GM23338 (cell line): ENCODE results near the gene WDR49. TPM values are rescaled to one million over a fixed set of nuclear protein-coding genes. Genes with fewer than 3 reads are reported as not detected.

Source experiments
- ATAC-seq: fragments of 200-7000 bp; cut with Tn5 transposase; 3 replicates; pipeline ENCODE4 v1.9.1; 2020
- DNase-seq: peaks from one replicate; pipeline ENCODE4 v3.0.0-alpha.2; 2015; ENCODE audit warnings: low spot score
- H2AFZ ChIP-seq: fragments of 200-600 bp; sonication (generic); 2 replicates; pipeline ENCODE4 v1.8.0; 2016; ENCODE audit warnings: antibody characterized with exemption, mild to moderate bottlenecking, moderate library complexity
- H3F3A ChIP-seq: fragments of 200-600 bp; sonication (generic); replicated peaks from 2 replicates; pipeline ENCODE4 v1.8.0; 2017; ENCODE audit warnings: antibody characterized with exemption, mixed run types, low read depth
- H3K27ac ChIP-seq: fragments of 200-600 bp; sonication (generic); 2 replicates; pipeline ENCODE4 v1.6.1; 2016; ENCODE audit warnings: low read depth
- H3K27me3 ChIP-seq: fragments of 200-600 bp; sonication (generic); 2 replicates; pipeline ENCODE4 v1.8.0; 2016; ENCODE audit warnings: mild to moderate bottlenecking, mixed run types, moderate library complexity; ENCODE audit not compliant: insufficient read depth
- H3K36me3 ChIP-seq: fragments of 200-600 bp; sonication (generic); 2 replicates; pipeline ENCODE4 v1.8.0; 2016; ENCODE audit warnings: mild to moderate bottlenecking; ENCODE audit not compliant: insufficient read depth
- H3K4me1 ChIP-seq: fragments of 200-600 bp; sonication (generic); 2 replicates; pipeline ENCODE4 v1.8.0; 2016; ENCODE audit warnings: mild to moderate bottlenecking, moderate library complexity; ENCODE audit not compliant: insufficient read depth
- H3K4me2 ChIP-seq: fragments of 200-600 bp; sonication (generic); 2 replicates; pipeline ENCODE4 v1.7.1; 2017; ENCODE audit warnings: mixed run types
- H3K4me3 ChIP-seq: fragments of 200-600 bp; sonication (generic); 2 replicates; pipeline ENCODE4 v1.6.1; 2016; ENCODE audit warnings: mixed run types
- H3K79me2 ChIP-seq: fragments of 200-600 bp; sonication (generic); replicated peaks from 2 replicates; pipeline ENCODE4 v1.8.0; 2017; ENCODE audit warnings: mild to moderate bottlenecking; ENCODE audit not compliant: insufficient read depth
- H3K9me2 ChIP-seq: fragments of 200-600 bp; sonication (generic); 2 replicates; pipeline ENCODE4 v1.8.0; 2017; ENCODE audit not compliant: insufficient read depth
- H4K20me1 ChIP-seq: fragments of 200-600 bp; sonication (generic); replicated peaks from 2 replicates; pipeline ENCODE4 v1.8.0; 2017; ENCODE audit warnings: mild to moderate bottlenecking; ENCODE audit not compliant: insufficient read depth
- H3K27ac Mint-ChIP-seq: 2 replicates; pipeline ENCODE4 v1.8.0; 2020; ENCODE audit warnings: inconsistent platforms, mild to moderate bottlenecking, moderate library complexity, mixed read lengths
- H3K27me3 Mint-ChIP-seq: 3 replicates; pipeline ENCODE4 v1.8.0; 2022; ENCODE audit warnings: low read depth, mild to moderate bottlenecking, moderate library complexity, mixed read lengths, inconsistent platforms; ENCODE audit not compliant: insufficient read depth, poor library complexity
- H3K36me3 Mint-ChIP-seq: 3 replicates; pipeline ENCODE4 v1.8.0; 2021; ENCODE audit warnings: low read depth, mild to moderate bottlenecking, inconsistent platforms, moderate library complexity, mixed read lengths
- H3K4me1 Mint-ChIP-seq: 3 replicates; pipeline ENCODE4 v1.8.0; 2020; ENCODE audit warnings: mild to moderate bottlenecking, inconsistent platforms, mixed read lengths
- H3K4me3 Mint-ChIP-seq: 3 replicates; pipeline ENCODE4 v1.8.0; 2021; ENCODE audit warnings: moderate library complexity, mild to moderate bottlenecking, inconsistent platforms, mixed read lengths
- H3K9me3 Mint-ChIP-seq: 3 replicates; pipeline ENCODE4 v1.8.0; 2020; ENCODE audit warnings: moderate library complexity, mild to moderate bottlenecking, inconsistent platforms, mixed read lengths
- CREB1 ChIP-seq: fragments of 250-450 bp; sonication (Bioruptor Pico); IDR thresholded peaks from 2 replicates; pipeline ENCODE4 v1.5.0; 2020; ENCODE audit warnings: low read depth, mild to moderate bottlenecking, moderate library complexity
- CTCF ChIP-seq, 2 experiments: fragments of 200-600 bp in 1 of 2; sonication (generic) in 1 of 2; conservative IDR thresholded peaks; 2 replicates each; pipeline versions ENCODE4 v1.5.1 to v1.6.1; 2016 to 2017; ENCODE audit warnings: antibody characterized with exemption in 2 of 2, low read depth in 2 of 2, mild to moderate bottlenecking in 2 of 2, moderate library complexity in 1 of 2
- EZH2 ChIP-seq: fragments of 200-600 bp; sonication (generic); IDR thresholded peaks from one replicate; pipeline ENCODE4 v1.8.0; 2017; ENCODE audit warnings: antibody characterized with exemption, mild to moderate bottlenecking, low read depth; ENCODE audit not compliant: unreplicated experiment
- EZH2phosphoT487 ChIP-seq: fragments of 200-600 bp; sonication (generic); IDR thresholded peaks from one replicate; pipeline ENCODE4 v1.8.1; 2018; ENCODE audit warnings: antibody characterized with exemption; ENCODE audit not compliant: unreplicated experiment
- JUNB ChIP-seq: IDR thresholded peaks from one replicate; pipeline ENCODE4 v1.6.1; 2016; ENCODE audit warnings: antibody characterized with exemption; ENCODE audit not compliant: unreplicated experiment
- NANOG ChIP-seq: IDR thresholded peaks from 2 replicates; pipeline ENCODE4 v1.6.1; 2016; ENCODE audit warnings: antibody characterized with exemption, borderline replicate concordance
- POLR2AphosphoS5 ChIP-seq: IDR thresholded peaks from 2 replicates; pipeline ENCODE4 v1.6.1; 2016; ENCODE audit warnings: antibody characterized with exemption, low read depth
- STAT1 ChIP-seq: IDR thresholded peaks from one replicate; pipeline ENCODE4 v1.6.1; 2016; ENCODE audit warnings: antibody characterized with exemption; ENCODE audit not compliant: unreplicated experiment
- ZNF114 ChIP-seq: fragments of 250-450 bp; sonication (Bioruptor Pico); IDR thresholded peaks from 2 replicates; pipeline ENCODE4 v1.5.0; 2020; ENCODE audit warnings: mild to moderate bottlenecking, moderate library complexity
- ZNF331 ChIP-seq: fragments of 250-450 bp; sonication (Bioruptor Pico); IDR thresholded peaks from 2 replicates; pipeline ENCODE4 v1.5.0; 2020; ENCODE audit warnings: low read depth, mild to moderate bottlenecking, moderate library complexity
- polyA plus RNA-seq: library from polyadenylated mRNA; unstranded; fragments of >200 nt; fragmentation: Nextera tagmentation; extraction: Ambion mirVana; gene quantifications from 2 replicates; pipeline ENCODE4 v1.2.1, GENCODE V29; 2016
- total RNA-seq: library from RNA; depleted of rRNA; stranded (reverse); fragments of >200 nt; shearing (Covaris generic); gene quantifications from 2 replicates; pipeline ENCODE4 v1.2.3, GENCODE V29; 2014
- TF ChIP-seq, protein P1 (sequence below): IDR thresholded peaks from one replicate; pipeline ENCODE4 v1.6.1; 2018; ENCODE audit warnings: antibody characterized with exemption; ENCODE audit not compliant: unreplicated experiment
- TF ChIP-seq, protein P2 (sequence below): IDR thresholded peaks from 2 replicates; pipeline ENCODE4 v1.6.1; 2016; ENCODE audit warnings: antibody characterized with exemption
- TF ChIP-seq, protein P3 (sequence below): fragments of 250-450 bp; sonication (Bioruptor Pico); IDR thresholded peaks from 2 replicates; pipeline ENCODE4 v1.5.0; 2020; ENCODE audit warnings: mild to moderate bottlenecking, moderate library complexity

The WDR49 gene
- total and polyA plus RNA-seq, 2 experiments from 2014 or later: 1.4 to 1.9 TPM

DNA sequence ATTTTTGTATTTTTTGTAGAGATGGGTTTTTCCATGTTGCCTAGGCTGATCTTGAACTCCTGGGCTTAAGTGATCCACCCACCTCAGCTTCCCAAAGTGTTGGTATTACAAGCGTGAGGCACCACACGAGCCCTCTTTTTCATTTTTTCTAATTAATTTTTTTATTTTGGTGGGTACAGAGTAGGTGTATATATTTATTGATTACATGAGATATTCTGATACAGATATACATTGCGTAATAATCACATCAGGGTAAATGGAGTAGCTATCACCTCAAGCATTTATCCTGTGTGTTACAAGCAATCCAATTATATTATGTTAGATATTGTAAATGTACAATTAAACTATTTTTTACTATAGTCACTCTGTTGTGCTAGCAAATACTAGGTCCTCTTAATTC lies 66.1 kb downstream of the WDR49 start:
- H3K27me3 ChIP-seq: no peaks in the 10 kb centered on the region
- H3F3A ChIP-seq: no peaks in the 10 kb centered on the region
- H3K79me2 ChIP-seq: no peaks in the 10 kb centered on the region
- H3K4me2 ChIP-seq: no peak overlapping the region
- Mint-ChIP-seq H3K27me3 (peaks cover 2% of the 10 kb centered on the region), H3K36me3 (no peaks in the 10 kb centered on the region), H3K4me3 (no peak overlapping the region), H3K4me1 (peaks cover 12% of the 10 kb centered on the region; the same call in 2 of the 3 replicates), H3K9me3 (no peaks in the 10 kb centered on the region), H3K27ac (no peak overlapping the region)
- peaks cover 8% of the 10 kb centered on the region for H3K4me1 ChIP-seq
- H3K36me3 ChIP-seq: no peaks in the 10 kb centered on the region
- TF ChIP-seq, protein P1, sequence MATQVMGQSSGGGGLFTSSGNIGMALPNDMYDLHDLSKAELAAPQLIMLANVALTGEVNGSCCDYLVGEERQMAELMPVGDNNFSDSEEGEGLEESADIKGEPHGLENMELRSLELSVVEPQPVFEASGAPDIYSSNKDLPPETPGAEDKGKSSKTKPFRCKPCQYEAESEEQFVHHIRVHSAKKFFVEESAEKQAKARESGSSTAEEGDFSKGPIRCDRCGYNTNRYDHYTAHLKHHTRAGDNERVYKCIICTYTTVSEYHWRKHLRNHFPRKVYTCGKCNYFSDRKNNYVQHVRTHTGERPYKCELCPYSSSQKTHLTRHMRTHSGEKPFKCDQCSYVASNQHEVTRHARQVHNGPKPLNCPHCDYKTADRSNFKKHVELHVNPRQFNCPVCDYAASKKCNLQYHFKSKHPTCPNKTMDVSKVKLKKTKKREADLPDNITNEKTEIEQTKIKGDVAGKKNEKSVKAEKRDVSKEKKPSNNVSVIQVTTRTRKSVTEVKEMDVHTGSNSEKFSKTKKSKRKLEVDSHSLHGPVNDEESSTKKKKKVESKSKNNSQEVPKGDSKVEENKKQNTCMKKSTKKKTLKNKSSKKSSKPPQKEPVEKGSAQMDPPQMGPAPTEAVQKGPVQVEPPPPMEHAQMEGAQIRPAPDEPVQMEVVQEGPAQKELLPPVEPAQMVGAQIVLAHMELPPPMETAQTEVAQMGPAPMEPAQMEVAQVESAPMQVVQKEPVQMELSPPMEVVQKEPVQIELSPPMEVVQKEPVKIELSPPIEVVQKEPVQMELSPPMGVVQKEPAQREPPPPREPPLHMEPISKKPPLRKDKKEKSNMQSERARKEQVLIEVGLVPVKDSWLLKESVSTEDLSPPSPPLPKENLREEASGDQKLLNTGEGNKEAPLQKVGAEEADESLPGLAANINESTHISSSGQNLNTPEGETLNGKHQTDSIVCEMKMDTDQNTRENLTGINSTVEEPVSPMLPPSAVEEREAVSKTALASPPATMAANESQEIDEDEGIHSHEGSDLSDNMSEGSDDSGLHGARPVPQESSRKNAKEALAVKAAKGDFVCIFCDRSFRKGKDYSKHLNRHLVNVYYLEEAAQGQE: no peak
- TF ChIP-seq JUNB (no peak), POLR2AphosphoS5 (no peak), EZH2phosphoT487 (no peak), CTCF (conservative IDR thresholded peaks at IDR 0.05; ENCODE audit: low read depth in 2 of 2) (no peak), STAT1 (no peak), ZNF114 (no peak), CREB1 (CRISPR knock-in tag) (no peak), NANOG (no peak), ZNF331 (CRISPR knock-in tag) (no peak), EZH2 (no peak)
- TF ChIP-seq, protein P2, sequence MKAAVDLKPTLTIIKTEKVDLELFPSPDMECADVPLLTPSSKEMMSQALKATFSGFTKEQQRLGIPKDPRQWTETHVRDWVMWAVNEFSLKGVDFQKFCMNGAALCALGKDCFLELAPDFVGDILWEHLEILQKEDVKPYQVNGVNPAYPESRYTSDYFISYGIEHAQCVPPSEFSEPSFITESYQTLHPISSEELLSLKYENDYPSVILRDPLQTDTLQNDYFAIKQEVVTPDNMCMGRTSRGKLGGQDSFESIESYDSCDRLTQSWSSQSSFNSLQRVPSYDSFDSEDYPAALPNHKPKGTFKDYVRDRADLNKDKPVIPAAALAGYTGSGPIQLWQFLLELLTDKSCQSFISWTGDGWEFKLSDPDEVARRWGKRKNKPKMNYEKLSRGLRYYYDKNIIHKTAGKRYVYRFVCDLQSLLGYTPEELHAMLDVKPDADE: no peak
- TF ChIP-seq, protein P3, sequence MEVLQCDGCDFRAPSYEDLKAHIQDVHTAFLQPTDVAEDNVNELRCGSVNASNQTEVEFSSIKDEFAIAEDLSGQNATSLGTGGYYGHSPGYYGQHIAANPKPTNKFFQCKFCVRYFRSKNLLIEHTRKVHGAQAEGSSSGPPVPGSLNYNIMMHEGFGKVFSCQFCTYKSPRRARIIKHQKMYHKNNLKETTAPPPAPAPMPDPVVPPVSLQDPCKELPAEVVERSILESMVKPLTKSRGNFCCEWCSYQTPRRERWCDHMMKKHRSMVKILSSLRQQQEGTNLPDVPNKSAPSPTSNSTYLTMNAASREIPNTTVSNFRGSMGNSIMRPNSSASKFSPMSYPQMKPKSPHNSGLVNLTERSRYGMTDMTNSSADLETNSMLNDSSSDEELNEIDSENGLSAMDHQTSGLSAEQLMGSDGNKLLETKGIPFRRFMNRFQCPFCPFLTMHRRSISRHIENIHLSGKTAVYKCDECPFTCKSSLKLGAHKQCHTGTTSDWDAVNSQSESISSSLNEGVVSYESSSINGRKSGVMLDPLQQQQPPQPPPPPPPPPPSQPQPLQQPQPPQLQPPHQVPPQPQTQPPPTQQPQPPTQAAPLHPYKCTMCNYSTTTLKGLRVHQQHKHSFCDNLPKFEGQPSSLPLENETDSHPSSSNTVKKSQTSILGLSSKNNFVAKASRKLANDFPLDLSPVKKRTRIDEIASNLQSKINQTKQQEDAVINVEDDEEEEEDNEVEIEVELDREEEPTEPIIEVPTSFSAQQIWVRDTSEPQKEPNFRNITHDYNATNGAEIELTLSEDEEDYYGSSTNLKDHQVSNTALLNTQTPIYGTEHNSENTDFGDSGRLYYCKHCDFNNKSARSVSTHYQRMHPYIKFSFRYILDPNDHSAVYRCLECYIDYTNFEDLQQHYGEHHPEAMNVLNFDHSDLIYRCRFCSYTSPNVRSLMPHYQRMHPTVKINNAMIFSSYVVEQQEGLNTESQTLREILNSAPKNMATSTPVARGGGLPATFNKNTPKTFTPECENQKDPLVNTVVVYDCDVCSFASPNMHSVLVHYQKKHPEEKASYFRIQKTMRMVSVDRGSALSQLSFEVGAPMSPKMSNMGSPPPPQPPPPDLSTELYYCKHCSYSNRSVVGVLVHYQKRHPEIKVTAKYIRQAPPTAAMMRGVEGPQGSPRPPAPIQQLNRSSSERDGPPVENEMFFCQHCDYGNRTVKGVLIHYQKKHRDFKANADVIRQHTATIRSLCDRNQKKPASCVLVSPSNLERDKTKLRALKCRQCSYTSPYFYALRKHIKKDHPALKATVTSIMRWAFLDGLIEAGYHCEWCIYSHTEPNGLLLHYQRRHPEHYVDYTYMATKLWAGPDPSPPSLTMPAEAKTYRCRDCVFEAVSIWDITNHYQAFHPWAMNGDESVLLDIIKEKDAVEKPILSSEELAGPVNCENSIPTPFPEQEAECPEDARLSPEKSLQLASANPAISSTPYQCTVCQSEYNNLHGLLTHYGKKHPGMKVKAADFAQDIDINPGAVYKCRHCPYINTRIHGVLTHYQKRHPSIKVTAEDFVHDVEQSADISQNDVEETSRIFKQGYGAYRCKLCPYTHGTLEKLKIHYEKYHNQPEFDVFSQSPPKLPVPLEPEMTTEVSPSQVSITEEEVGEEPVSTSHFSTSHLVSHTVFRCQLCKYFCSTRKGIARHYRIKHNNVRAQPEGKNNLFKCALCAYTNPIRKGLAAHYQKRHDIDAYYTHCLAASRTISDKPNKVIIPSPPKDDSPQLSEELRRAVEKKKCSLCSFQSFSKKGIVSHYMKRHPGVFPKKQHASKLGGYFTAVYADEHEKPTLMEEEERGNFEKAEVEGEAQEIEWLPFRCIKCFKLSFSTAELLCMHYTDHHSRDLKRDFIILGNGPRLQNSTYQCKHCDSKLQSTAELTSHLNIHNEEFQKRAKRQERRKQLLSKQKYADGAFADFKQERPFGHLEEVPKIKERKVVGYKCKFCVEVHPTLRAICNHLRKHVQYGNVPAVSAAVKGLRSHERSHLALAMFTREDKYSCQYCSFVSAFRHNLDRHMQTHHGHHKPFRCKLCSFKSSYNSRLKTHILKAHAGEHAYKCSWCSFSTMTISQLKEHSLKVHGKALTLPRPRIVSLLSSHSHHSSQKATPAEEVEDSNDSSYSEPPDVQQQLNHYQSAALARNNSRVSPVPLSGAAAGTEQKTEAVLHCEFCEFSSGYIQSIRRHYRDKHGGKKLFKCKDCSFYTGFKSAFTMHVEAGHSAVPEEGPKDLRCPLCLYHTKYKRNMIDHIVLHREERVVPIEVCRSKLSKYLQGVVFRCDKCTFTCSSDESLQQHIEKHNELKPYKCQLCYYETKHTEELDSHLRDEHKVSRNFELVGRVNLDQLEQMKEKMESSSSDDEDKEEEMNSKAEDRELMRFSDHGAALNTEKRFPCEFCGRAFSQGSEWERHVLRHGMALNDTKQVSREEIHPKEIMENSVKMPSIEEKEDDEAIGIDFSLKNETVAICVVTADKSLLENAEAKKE (CRISPR knock-in tag): no peak
- no peak overlapping the region for H3K4me3 ChIP-seq
- H4K20me1 ChIP-seq: no peaks in the 10 kb centered on the region
- no peak overlapping the region for H2AFZ ChIP-seq
- no peaks in the 10 kb centered on the region for H3K9me2 ChIP-seq
- ATAC-seq (no peak), DNase-seq (no peak)
- H3K27ac ChIP-seq: no peak overlapping the region
